Measurements from ENCODE around the gene CCL28.

DNA sequence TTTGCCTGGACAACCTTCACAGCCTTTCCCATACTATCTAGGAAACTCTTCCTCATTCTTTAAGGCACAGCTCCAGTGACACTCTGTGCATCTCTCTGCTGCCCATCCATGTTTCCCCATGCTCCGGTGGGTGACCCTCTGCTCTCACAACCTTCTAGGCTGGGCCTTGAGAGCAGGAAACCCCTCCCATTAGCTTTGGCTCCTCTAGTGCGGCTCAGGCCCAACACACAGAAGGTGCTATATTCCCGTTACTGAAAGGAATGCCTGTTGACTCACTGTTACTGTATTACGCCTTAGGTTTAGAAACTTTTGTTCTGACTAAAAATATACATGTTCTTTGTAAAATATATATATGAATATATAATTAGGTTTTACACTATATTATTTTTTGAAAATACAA lies 8.1 kb upstream of the CCL28 start:
- TF ChIP-seq, protein P1, sequence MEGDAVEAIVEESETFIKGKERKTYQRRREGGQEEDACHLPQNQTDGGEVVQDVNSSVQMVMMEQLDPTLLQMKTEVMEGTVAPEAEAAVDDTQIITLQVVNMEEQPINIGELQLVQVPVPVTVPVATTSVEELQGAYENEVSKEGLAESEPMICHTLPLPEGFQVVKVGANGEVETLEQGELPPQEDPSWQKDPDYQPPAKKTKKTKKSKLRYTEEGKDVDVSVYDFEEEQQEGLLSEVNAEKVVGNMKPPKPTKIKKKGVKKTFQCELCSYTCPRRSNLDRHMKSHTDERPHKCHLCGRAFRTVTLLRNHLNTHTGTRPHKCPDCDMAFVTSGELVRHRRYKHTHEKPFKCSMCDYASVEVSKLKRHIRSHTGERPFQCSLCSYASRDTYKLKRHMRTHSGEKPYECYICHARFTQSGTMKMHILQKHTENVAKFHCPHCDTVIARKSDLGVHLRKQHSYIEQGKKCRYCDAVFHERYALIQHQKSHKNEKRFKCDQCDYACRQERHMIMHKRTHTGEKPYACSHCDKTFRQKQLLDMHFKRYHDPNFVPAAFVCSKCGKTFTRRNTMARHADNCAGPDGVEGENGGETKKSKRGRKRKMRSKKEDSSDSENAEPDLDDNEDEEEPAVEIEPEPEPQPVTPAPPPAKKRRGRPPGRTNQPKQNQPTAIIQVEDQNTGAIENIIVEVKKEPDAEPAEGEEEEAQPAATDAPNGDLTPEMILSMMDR (conservative IDR thresholded peaks at IDR 0.05; ENCODE audit: low read depth in 2 of 2) = no peak
- TF ChIP-seq NANOG (IDR thresholded peaks at IDR 0.05; ENCODE audit: borderline replicate concordance) = no peak
- no peak for TF ChIP-seq POLR2AphosphoS5 (IDR thresholded peaks at IDR 0.05; ENCODE audit: low read depth)
- no peak for TF ChIP-seq EZH2 (IDR thresholded peaks at IDR 0.05; ENCODE audit: low read depth, unreplicated experiment)
- TF ChIP-seq, protein P2, sequence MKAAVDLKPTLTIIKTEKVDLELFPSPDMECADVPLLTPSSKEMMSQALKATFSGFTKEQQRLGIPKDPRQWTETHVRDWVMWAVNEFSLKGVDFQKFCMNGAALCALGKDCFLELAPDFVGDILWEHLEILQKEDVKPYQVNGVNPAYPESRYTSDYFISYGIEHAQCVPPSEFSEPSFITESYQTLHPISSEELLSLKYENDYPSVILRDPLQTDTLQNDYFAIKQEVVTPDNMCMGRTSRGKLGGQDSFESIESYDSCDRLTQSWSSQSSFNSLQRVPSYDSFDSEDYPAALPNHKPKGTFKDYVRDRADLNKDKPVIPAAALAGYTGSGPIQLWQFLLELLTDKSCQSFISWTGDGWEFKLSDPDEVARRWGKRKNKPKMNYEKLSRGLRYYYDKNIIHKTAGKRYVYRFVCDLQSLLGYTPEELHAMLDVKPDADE (IDR thresholded peaks at IDR 0.05) = no peak
- no peak for TF ChIP-seq ZNF331 (CRISPR knock-in tag; IDR thresholded peaks at IDR 0.05; ENCODE audit: low read depth)
- TF ChIP-seq, protein P3, sequence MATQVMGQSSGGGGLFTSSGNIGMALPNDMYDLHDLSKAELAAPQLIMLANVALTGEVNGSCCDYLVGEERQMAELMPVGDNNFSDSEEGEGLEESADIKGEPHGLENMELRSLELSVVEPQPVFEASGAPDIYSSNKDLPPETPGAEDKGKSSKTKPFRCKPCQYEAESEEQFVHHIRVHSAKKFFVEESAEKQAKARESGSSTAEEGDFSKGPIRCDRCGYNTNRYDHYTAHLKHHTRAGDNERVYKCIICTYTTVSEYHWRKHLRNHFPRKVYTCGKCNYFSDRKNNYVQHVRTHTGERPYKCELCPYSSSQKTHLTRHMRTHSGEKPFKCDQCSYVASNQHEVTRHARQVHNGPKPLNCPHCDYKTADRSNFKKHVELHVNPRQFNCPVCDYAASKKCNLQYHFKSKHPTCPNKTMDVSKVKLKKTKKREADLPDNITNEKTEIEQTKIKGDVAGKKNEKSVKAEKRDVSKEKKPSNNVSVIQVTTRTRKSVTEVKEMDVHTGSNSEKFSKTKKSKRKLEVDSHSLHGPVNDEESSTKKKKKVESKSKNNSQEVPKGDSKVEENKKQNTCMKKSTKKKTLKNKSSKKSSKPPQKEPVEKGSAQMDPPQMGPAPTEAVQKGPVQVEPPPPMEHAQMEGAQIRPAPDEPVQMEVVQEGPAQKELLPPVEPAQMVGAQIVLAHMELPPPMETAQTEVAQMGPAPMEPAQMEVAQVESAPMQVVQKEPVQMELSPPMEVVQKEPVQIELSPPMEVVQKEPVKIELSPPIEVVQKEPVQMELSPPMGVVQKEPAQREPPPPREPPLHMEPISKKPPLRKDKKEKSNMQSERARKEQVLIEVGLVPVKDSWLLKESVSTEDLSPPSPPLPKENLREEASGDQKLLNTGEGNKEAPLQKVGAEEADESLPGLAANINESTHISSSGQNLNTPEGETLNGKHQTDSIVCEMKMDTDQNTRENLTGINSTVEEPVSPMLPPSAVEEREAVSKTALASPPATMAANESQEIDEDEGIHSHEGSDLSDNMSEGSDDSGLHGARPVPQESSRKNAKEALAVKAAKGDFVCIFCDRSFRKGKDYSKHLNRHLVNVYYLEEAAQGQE (IDR thresholded peaks at IDR 0.05; ENCODE audit: unreplicated experiment) = no peak
- TF ChIP-seq EZH2phosphoT487 (IDR thresholded peaks at IDR 0.05; ENCODE audit: unreplicated experiment) = no peak
- TF ChIP-seq ZNF114 (CRISPR knock-in tag; IDR thresholded peaks at IDR 0.05) = no peak
- TF ChIP-seq CREB1 (CRISPR knock-in tag; IDR thresholded peaks at IDR 0.05; ENCODE audit: low read depth) = no peak
- TF ChIP-seq JUNB (IDR thresholded peaks at IDR 0.05; ENCODE audit: unreplicated experiment) = no peak
- TF ChIP-seq, protein P4, sequence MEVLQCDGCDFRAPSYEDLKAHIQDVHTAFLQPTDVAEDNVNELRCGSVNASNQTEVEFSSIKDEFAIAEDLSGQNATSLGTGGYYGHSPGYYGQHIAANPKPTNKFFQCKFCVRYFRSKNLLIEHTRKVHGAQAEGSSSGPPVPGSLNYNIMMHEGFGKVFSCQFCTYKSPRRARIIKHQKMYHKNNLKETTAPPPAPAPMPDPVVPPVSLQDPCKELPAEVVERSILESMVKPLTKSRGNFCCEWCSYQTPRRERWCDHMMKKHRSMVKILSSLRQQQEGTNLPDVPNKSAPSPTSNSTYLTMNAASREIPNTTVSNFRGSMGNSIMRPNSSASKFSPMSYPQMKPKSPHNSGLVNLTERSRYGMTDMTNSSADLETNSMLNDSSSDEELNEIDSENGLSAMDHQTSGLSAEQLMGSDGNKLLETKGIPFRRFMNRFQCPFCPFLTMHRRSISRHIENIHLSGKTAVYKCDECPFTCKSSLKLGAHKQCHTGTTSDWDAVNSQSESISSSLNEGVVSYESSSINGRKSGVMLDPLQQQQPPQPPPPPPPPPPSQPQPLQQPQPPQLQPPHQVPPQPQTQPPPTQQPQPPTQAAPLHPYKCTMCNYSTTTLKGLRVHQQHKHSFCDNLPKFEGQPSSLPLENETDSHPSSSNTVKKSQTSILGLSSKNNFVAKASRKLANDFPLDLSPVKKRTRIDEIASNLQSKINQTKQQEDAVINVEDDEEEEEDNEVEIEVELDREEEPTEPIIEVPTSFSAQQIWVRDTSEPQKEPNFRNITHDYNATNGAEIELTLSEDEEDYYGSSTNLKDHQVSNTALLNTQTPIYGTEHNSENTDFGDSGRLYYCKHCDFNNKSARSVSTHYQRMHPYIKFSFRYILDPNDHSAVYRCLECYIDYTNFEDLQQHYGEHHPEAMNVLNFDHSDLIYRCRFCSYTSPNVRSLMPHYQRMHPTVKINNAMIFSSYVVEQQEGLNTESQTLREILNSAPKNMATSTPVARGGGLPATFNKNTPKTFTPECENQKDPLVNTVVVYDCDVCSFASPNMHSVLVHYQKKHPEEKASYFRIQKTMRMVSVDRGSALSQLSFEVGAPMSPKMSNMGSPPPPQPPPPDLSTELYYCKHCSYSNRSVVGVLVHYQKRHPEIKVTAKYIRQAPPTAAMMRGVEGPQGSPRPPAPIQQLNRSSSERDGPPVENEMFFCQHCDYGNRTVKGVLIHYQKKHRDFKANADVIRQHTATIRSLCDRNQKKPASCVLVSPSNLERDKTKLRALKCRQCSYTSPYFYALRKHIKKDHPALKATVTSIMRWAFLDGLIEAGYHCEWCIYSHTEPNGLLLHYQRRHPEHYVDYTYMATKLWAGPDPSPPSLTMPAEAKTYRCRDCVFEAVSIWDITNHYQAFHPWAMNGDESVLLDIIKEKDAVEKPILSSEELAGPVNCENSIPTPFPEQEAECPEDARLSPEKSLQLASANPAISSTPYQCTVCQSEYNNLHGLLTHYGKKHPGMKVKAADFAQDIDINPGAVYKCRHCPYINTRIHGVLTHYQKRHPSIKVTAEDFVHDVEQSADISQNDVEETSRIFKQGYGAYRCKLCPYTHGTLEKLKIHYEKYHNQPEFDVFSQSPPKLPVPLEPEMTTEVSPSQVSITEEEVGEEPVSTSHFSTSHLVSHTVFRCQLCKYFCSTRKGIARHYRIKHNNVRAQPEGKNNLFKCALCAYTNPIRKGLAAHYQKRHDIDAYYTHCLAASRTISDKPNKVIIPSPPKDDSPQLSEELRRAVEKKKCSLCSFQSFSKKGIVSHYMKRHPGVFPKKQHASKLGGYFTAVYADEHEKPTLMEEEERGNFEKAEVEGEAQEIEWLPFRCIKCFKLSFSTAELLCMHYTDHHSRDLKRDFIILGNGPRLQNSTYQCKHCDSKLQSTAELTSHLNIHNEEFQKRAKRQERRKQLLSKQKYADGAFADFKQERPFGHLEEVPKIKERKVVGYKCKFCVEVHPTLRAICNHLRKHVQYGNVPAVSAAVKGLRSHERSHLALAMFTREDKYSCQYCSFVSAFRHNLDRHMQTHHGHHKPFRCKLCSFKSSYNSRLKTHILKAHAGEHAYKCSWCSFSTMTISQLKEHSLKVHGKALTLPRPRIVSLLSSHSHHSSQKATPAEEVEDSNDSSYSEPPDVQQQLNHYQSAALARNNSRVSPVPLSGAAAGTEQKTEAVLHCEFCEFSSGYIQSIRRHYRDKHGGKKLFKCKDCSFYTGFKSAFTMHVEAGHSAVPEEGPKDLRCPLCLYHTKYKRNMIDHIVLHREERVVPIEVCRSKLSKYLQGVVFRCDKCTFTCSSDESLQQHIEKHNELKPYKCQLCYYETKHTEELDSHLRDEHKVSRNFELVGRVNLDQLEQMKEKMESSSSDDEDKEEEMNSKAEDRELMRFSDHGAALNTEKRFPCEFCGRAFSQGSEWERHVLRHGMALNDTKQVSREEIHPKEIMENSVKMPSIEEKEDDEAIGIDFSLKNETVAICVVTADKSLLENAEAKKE (CRISPR knock-in tag; IDR thresholded peaks at IDR 0.05) = no peak
- no peak for TF ChIP-seq STAT1 (IDR thresholded peaks at IDR 0.05; ENCODE audit: unreplicated experiment)
